ENCODE measurements around the gene GIMAP1. TPM values are rescaled to one million over a fixed set of nuclear protein-coding genes. Genes with fewer than 3 reads are reported as not detected.

GIMAP1 gene
- polyA plus RNA-seq, 1 of the 3 experiments (the other 2 are of a cell fraction), result not detected

- peaks cover 0 to 2% of the 10 kb centered on the region in 2 experiments; a peak in 1 of 4 replicates for H3K4me1 ChIP-seq (ENCODE audit: control insufficient read depth in 1 of 2, insufficient read depth in 2 of 2, low read depth in 1 of 2, low read length in 1 of 2)
- POLR2A ChIA-PET, result no interaction called here
- CTCF ChIA-PET, result interaction anchor here (2.3 kb wide), 1 partner anchor 20 kb away, joined by 5 read pairs; no protein-coding TSS in a partner anchor
- no peaks in the 10 kb centered on the region for H3K9me3 ChIP-seq
- H4K20me1 ChIP-seq (ENCODE audit: insufficient read depth), result no peaks in the 10 kb centered on the region
- H3K79me2 ChIP-seq (ENCODE audit: insufficient read depth), result no peaks in the 10 kb centered on the region
- no peaks in the 10 kb centered on the region for H3K9me2 ChIP-seq
- H3K4me3 ChIP-seq (ENCODE audit: low read depth in 2 of 2, low read length in 1 of 2), result no peak overlapping the region
- TF ChIP-seq TAF1 (IDR thresholded peaks at IDR 0.05; ENCODE audit: borderline replicate concordance, low read depth, low read length) (no peak), NRF1 (IDR thresholded peaks at IDR 0.05; ENCODE audit: low read depth, low read length) (no peak), NFIC (IDR thresholded peaks at IDR 0.05; ENCODE audit: borderline replicate concordance) (no peak), CHD2 (IDR thresholded peaks at IDR 0.05; ENCODE audit: low read length, partially characterized antibody) (no peak), PBX3 (IDR thresholded peaks at IDR 0.05) (no peak), EZH2phosphoT487 (IDR thresholded peaks at IDR 0.05; ENCODE audit: borderline replicate concordance, low read depth) (no peak), POLR2AphosphoS5 (IDR thresholded peaks at IDR 0.05; ENCODE audit: low read depth, low read length) (no peak), FOSL2 (IDR thresholded peaks at IDR 0.05; ENCODE audit: borderline replicate concordance, low read depth) (no peak), ELF1 (IDR thresholded peaks at IDR 0.05) (no peak), GATA2 (CRISPR knock-in tag; IDR thresholded peaks at IDR 0.05) (no peak), YY1 (IDR thresholded peaks at IDR 0.05; ENCODE audit: low read depth) (no peak), MEF2A (IDR thresholded peaks at IDR 0.05; ENCODE audit: borderline replicate concordance, low read depth) (no peak), REST (IDR thresholded peaks at IDR 0.05; ENCODE audit: low read depth, low read length) (no peak)
- no peak for DNase-seq
- no peaks in the 10 kb centered on the region for H3K36me3 ChIP-seq (replicated peaks in 1 of 2; ENCODE audit: control insufficient read depth in 1 of 2, insufficient read depth in 2 of 2, low read length in 1 of 2)
- H3K4me2 ChIP-seq, result no peak overlapping the region; the same call in 1 of the 2 replicates
- no peak overlapping the region for H2AFZ ChIP-seq (ENCODE audit: low read depth)
- no peak overlapping the region for H3K9ac ChIP-seq
- H3F3A ChIP-seq (replicated peaks; ENCODE audit: insufficient read depth), result no peaks in the 10 kb centered on the region
- 21% methylated on average over 4 of the region's 4 CpGs for WGBS (ENCODE audit: low lambda C conversion rate)
- H3K27ac ChIP-seq (ENCODE audit: low read depth in 2 of 2, low read length in 1 of 2), result no peak overlapping the region
- H3K27me3 ChIP-seq (ENCODE audit: insufficient read depth), result no peaks in the 10 kb centered on the region; the same call in 1 of the 2 replicates
Measured at GRCh38 chr7:150736864-150737263, 20.5 kb downstream of the GIMAP1 start.

All from SK-N-SH (cell line).